GM19395 (cell line): ENCODE measurements around the gene HOXA13.

Source experiments
- ATAC-seq: cut with Tn5 transposase; IDR thresholded peaks from one replicate; pipeline ENCODE4 v1.9.1; 2021; ENCODE audit warnings: mild to moderate bottlenecking, moderate library complexity; ENCODE audit not compliant: unreplicated experiment

The HOXA13 gene

GRCh38 chr7:27193335-27194001 lies 6.4 kb downstream of the HOXA13 start:
- ATAC-seq = no peak

GRCh38 chr7:27192546-27193334 lies 7.2 kb downstream of the HOXA13 start:
- no peak for ATAC-seq

- no peak for ATAC-seq
Measured at GRCh38 chr7:27191833-27192545, 7.9 kb downstream of the HOXA13 start.

- no peak for ATAC-seq
Measured at GRCh38 chr7:27191161-27191731, 8.6 kb downstream of the HOXA13 start.

- ATAC-seq = no peak
Measured at GRCh38 chr7:27189997-27190748, 9.7 kb downstream of the HOXA13 start.

- no peak for ATAC-seq
Measured at GRCh38 chr7:27189295-27189996, 10.4 kb downstream of the HOXA13 start.

- no peak for ATAC-seq
Measured at GRCh38 chr7:27188386-27189294, 11.3 kb downstream of the HOXA13 start.

GRCh38 chr7:27187475-27188385 lies 12.2 kb downstream of the HOXA13 start:
- ATAC-seq = no peak

- ATAC-seq = no peak
Measured at GRCh38 chr7:27186668-27187474, 13.0 kb downstream of the HOXA13 start.

GRCh38 chr7:27185854-27186667 lies 13.8 kb downstream of the HOXA13 start:
- no peak for ATAC-seq

- ATAC-seq = no peak
Measured at GRCh38 chr7:27185013-27185853, 14.7 kb downstream of the HOXA13 start, which contains the start of gene HOXA11. Gene HOXA11 (minus strand): TSS chr7:27185232. CDS start chr7:27185144, 88 bp downstream.

GRCh38 chr7:27184337-27185012 lies 15.4 kb downstream of the HOXA13 start:
- ATAC-seq = no peak

- ATAC-seq = no peak
Measured at GRCh38 chr7:27183682-27184336, 16.1 kb downstream of the HOXA13 start.
